ENCODE data around the gene MSH3.

Gene MSH3

GRCh38 chr5:80607343-80607742 is 47.1 kb upstream of the MSH3 start:
- no peaks in the 10 kb centered on the region for H3K36me3 ChIP-seq (ENCODE audit: control insufficient read depth in 2 of 2, insufficient read depth in 1 of 2, low read length in 2 of 2)
- H3K4me1 ChIP-seq (ENCODE audit: control insufficient read depth, insufficient read depth, low read length): no peaks in the 10 kb centered on the region
- POLR2A ChIA-PET: no interaction called here
- H3K9me3 ChIP-seq (ENCODE audit: control insufficient read depth, insufficient read depth, low read depth, low read length): no peaks in the 10 kb centered on the region
- no peak overlapping the region for H3K4me3 ChIP-seq (ENCODE audit: low read depth, low read length)
- TF ChIP-seq ZNF549 (tag by site-specific recombination; IDR thresholded peaks at IDR 0.05) (no peak), SALL2 (tag by site-specific recombination; IDR thresholded peaks at IDR 0.05; ENCODE audit: borderline replicate concordance) (no peak), ZNF701 (tag by site-specific recombination; IDR thresholded peaks at IDR 0.05) (no peak), ZNF155 (tag by site-specific recombination; IDR thresholded peaks at IDR 0.05) (no peak), ZNF311 (tag by site-specific recombination; IDR thresholded peaks at IDR 0.05; ENCODE audit: borderline replicate concordance) (no peak), PRDM1 (tag by site-specific recombination; IDR thresholded peaks at IDR 0.05) (no peak), ZNF449 (tag by site-specific recombination; IDR thresholded peaks at IDR 0.05) (no peak), ZNF501 (tag by site-specific recombination; IDR thresholded peaks at IDR 0.05) (no peak)
- H3K27ac ChIP-seq (ENCODE audit: extremely low read depth, low read depth, low read length): no peak overlapping the region
- CTCF ChIA-PET: interaction anchor here (0.6 kb wide), 1 partner anchor 49 kb away, joined by 3 read pairs; no protein-coding TSS in a partner anchor

- no peak overlapping the region for H3K4me3 ChIP-seq (ENCODE audit: low read depth, low read length)
- POLR2A ChIA-PET: no interaction called here
- CTCF ChIA-PET: interaction anchor here (0.6 kb wide), 1 partner anchor 56 kb away, joined by 3 read pairs; no protein-coding TSS in a partner anchor
- H3K36me3 ChIP-seq (ENCODE audit: control insufficient read depth in 2 of 2, insufficient read depth in 1 of 2, low read length in 2 of 2): no peaks in the 10 kb centered on the region
- H3K9me3 ChIP-seq (ENCODE audit: control insufficient read depth, insufficient read depth, low read depth, low read length): no peaks in the 10 kb centered on the region
- no peak overlapping the region for H3K27ac ChIP-seq (ENCODE audit: extremely low read depth, low read depth, low read length)
- no peaks in the 10 kb centered on the region for H3K4me1 ChIP-seq (ENCODE audit: control insufficient read depth, insufficient read depth, low read length)
- TF ChIP-seq ZNF26 (tag by site-specific recombination; IDR thresholded peaks at IDR 0.05): no peak
- TF ChIP-seq SCRT2 (tag by site-specific recombination; IDR thresholded peaks at IDR 0.05): no peak
- TF ChIP-seq ZNF157 (tag by site-specific recombination; IDR thresholded peaks at IDR 0.05): no peak
- TF ChIP-seq ZNF560 (tag by site-specific recombination; IDR thresholded peaks at IDR 0.05; ENCODE audit: borderline replicate concordance): no peak
- TF ChIP-seq PRDM1 (tag by site-specific recombination; IDR thresholded peaks at IDR 0.05): no peak
- TF ChIP-seq TSHZ1 (tag by site-specific recombination; IDR thresholded peaks at IDR 0.05; ENCODE audit: borderline replicate concordance): no peak
- TF ChIP-seq ZBTB8A (tag by site-specific recombination; IDR thresholded peaks at IDR 0.05): no peak
- TF ChIP-seq ZNF548 (tag by site-specific recombination; IDR thresholded peaks at IDR 0.05): no peak
- no peak for TF ChIP-seq ZNF670 (tag by site-specific recombination; IDR thresholded peaks at IDR 0.05; ENCODE audit: low read depth)
- no peak for TF ChIP-seq ZNF518A (tag by site-specific recombination; conservative IDR thresholded peaks at IDR 0.05; ENCODE audit: low read depth)
- TF ChIP-seq SETDB1 (IDR thresholded peaks at IDR 0.05; ENCODE audit: insufficient read length, low read length): no peak
- TF ChIP-seq ZBTB49 (tag by site-specific recombination; IDR thresholded peaks at IDR 0.05; ENCODE audit: low read depth): no peak
- TF ChIP-seq ZNF404 (tag by site-specific recombination; IDR thresholded peaks at IDR 0.05): no peak
These were observed 46.6 kb upstream of the MSH3 start for GRCh38 chr5:80607832-80608231.

Measured in HEK293 (cell line).